ENCODE data around the gene USH2A.

DNA sequence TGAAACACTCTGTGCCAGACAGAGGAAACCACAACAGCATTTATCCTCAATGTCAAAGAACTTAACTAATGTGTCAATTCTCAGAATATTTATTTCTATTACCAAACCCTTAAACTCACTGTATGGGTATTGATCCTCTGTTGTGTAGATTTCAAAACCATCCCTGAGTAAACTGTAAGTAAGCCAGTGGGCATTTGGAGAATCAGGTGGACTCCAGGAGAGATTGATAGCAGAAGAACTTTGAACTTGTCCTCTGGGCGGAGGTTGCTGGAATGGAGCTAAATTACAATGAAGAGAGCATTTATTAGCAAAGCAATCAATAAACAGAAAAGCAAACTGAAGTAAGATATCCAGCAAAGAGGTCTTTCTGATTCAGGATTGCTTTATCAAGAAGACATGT lies 216.1 kb downstream of the USH2A start:
- TF ChIP-seq, protein P1, sequence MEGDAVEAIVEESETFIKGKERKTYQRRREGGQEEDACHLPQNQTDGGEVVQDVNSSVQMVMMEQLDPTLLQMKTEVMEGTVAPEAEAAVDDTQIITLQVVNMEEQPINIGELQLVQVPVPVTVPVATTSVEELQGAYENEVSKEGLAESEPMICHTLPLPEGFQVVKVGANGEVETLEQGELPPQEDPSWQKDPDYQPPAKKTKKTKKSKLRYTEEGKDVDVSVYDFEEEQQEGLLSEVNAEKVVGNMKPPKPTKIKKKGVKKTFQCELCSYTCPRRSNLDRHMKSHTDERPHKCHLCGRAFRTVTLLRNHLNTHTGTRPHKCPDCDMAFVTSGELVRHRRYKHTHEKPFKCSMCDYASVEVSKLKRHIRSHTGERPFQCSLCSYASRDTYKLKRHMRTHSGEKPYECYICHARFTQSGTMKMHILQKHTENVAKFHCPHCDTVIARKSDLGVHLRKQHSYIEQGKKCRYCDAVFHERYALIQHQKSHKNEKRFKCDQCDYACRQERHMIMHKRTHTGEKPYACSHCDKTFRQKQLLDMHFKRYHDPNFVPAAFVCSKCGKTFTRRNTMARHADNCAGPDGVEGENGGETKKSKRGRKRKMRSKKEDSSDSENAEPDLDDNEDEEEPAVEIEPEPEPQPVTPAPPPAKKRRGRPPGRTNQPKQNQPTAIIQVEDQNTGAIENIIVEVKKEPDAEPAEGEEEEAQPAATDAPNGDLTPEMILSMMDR (IDR thresholded peaks at IDR 0.05) = no peak
- no peak for TF ChIP-seq POLR2A (IDR thresholded peaks at IDR 0.05)

Data from testis (tissue), 2 donors.